Stimulated activated CD4-positive, alpha-beta T cell treated with anti-CD3 and anti-CD28 coated beads, Interleukin-15, amount 100 ng/mL, for 1 hour (primary cell): ENCODE measurements around the gene ARHGAP29.

Source experiments
- DNase-seq, 2 donors: peaks; one replicate each; pipeline ENCODE4 v3.0.0-alpha.2; 2020; ENCODE audit warnings: low read depth in 1 of 2, low spot score in 1 of 2

The ARHGAP29 gene

GRCh38 chr1:94265906-94266305, 28.5 kb upstream of the ARHGAP29 start:
- DNase-seq, result no peak

GRCh38 chr1:94265011-94265422, 27.6 kb upstream of the ARHGAP29 start:
- no peak for DNase-seq

GRCh38 chr1:94260635-94261387, 23.4 kb upstream of the ARHGAP29 start:
- no peak for DNase-seq

GRCh38 chr1:94259635-94260289, 22.4 kb upstream of the ARHGAP29 start:
- DNase-seq, result no peak

GRCh38 chr1:94258873-94259331, 21.5 kb upstream of the ARHGAP29 start:
- DNase-seq, result no peak

GRCh38 chr1:94257444-94257843, 20.1 kb upstream of the ARHGAP29 start:
- no peak for DNase-seq

GRCh38 chr1:94255476-94255875, 18.1 kb upstream of the ARHGAP29 start:
- DNase-seq, result no peak

GRCh38 chr1:94254073-94254810, 16.9 kb upstream of the ARHGAP29 start:
- DNase-seq, result no peak

- DNase-seq, result no peak
Measured at GRCh38 chr1:94253456-94254017, 16.2 kb upstream of the ARHGAP29 start.

- DNase-seq, result no peak
Measured at GRCh38 chr1:94250341-94250740, 13.0 kb upstream of the ARHGAP29 start.

- no peak for DNase-seq
Measured at GRCh38 chr1:94248956-94249688, 11.7 kb upstream of the ARHGAP29 start.

- DNase-seq, result no peak
Measured at GRCh38 chr1:94247138-94248094, 10.0 kb upstream of the ARHGAP29 start.

- DNase-seq, result no peak
Measured at GRCh38 chr1:94246692-94247137, 9.3 kb upstream of the ARHGAP29 start.

- no peak for DNase-seq
Measured at GRCh38 chr1:94245747-94246438, 8.5 kb upstream of the ARHGAP29 start.

- DNase-seq, result no peak
Measured at GRCh38 chr1:94244816-94245215, 7.4 kb upstream of the ARHGAP29 start.

GRCh38 chr1:94243665-94244064, 6.3 kb upstream of the ARHGAP29 start:
- DNase-seq, result no peak

GRCh38 chr1:94240822-94241221, 3.4 kb upstream of the ARHGAP29 start:
- no peak for DNase-seq

GRCh38 chr1:94239796-94240195, 2.4 kb upstream of the ARHGAP29 start:
- DNase-seq, result no peak

GRCh38 chr1:94239051-94239450, 1.7 kb upstream of the ARHGAP29 start:
- no peak for DNase-seq
